Neural progenitor cell (in vitro differentiated cells): Measurements from ENCODE around the gene LRRC28. TPM values are rescaled to one million over a fixed set of nuclear protein-coding genes. Genes with fewer than 3 reads are reported as not detected.

Source experiments
- DNase-seq: peaks from one replicate; pipeline ENCODE4 v3.0.0-alpha.2; 2016; ENCODE audit warnings: low spot score
- H2AFZ ChIP-seq: fragments of 200-600 bp; sonication (generic); replicated peaks from 2 replicates; pipeline ENCODE4 v1.6.1; 2016; ENCODE audit warnings: antibody characterized with exemption
- H3F3A ChIP-seq: fragments of 200-600 bp; sonication (generic); 2 replicates; pipeline ENCODE4 v1.6.1; 2016; ENCODE audit warnings: antibody characterized with exemption, low read depth
- H3K27ac ChIP-seq: fragments of 200-600 bp; sonication (generic); 2 replicates; pipeline ENCODE4 v1.5.1; 2016; ENCODE audit warnings: mild to moderate bottlenecking
- H3K27me3 ChIP-seq: fragments of 200-600 bp; sonication (generic); 2 replicates; pipeline ENCODE4 v1.6.1; 2016; ENCODE audit warnings: mild to moderate bottlenecking, moderate library complexity
- H3K36me3 ChIP-seq: fragments of 200-600 bp; sonication (generic); 2 replicates; pipeline ENCODE4 v1.5.1; 2016
- H3K4me1 ChIP-seq: fragments of 200-600 bp; sonication (generic); 2 replicates; pipeline ENCODE4 v1.6.1; 2016; ENCODE audit warnings: mixed run types
- H3K4me2 ChIP-seq: fragments of 200-600 bp; sonication (generic); 2 replicates; pipeline ENCODE4 v1.6.1; 2016
- H3K4me3 ChIP-seq: fragments of 200-600 bp; sonication (generic); 2 replicates; pipeline ENCODE4 v1.5.1; 2016
- H3K79me2 ChIP-seq: fragments of 200-600 bp; sonication (generic); 2 replicates; pipeline ENCODE4 v1.6.1; 2016; ENCODE audit warnings: low read depth
- H3K9ac ChIP-seq: fragments of 200-600 bp; sonication (generic); 2 replicates; pipeline ENCODE4 v1.6.1; 2016
- H3K9me3 ChIP-seq: fragments of 200-600 bp; sonication (generic); 2 replicates; pipeline ENCODE4 v1.5.1; 2016; ENCODE audit warnings: low read depth
- H4K20me1 ChIP-seq: fragments of 200-600 bp; sonication (generic); 2 replicates; pipeline ENCODE4 v1.6.1; 2016; ENCODE audit warnings: low read depth
- H3K27ac Mint-ChIP-seq: 3 replicates; pipeline ENCODE4 v1.8.0; 2021; ENCODE audit warnings: mixed read lengths
- H3K27me3 Mint-ChIP-seq: 2 replicates; pipeline ENCODE4 v1.8.0; 2022; ENCODE audit warnings: low read depth, mild to moderate bottlenecking, inconsistent platforms, moderate library complexity, mixed read lengths; ENCODE audit not compliant: insufficient read depth
- H3K36me3 Mint-ChIP-seq: 3 replicates; pipeline ENCODE4 v1.8.0; 2021; ENCODE audit warnings: mixed read lengths
- H3K4me1 Mint-ChIP-seq: 3 replicates; pipeline ENCODE4 v1.8.0; 2021; ENCODE audit warnings: mixed read lengths
- H3K4me3 Mint-ChIP-seq: 3 replicates; pipeline ENCODE4 v1.8.0; 2021; ENCODE audit warnings: mild to moderate bottlenecking, moderate library complexity, mixed read lengths
- H3K9me3 Mint-ChIP-seq: 3 replicates; pipeline ENCODE4 v1.8.0; 2020; ENCODE audit warnings: mixed read lengths
- CTCF ChIP-seq: fragments of 200-600 bp; sonication (generic); IDR thresholded peaks from 2 replicates; pipeline ENCODE4 v1.5.1; 2017; ENCODE audit warnings: antibody characterized with exemption, mild to moderate bottlenecking
- EZH2 ChIP-seq: fragments of 200-600 bp; sonication (generic); IDR thresholded peaks from 2 replicates; pipeline ENCODE4 v1.6.1; 2017; ENCODE audit warnings: antibody characterized with exemption, mild to moderate bottlenecking, moderate library complexity
- EZH2phosphoT487 ChIP-seq: fragments of 200-600 bp; sonication (generic); IDR thresholded peaks from 2 replicates; pipeline ENCODE4 v1.6.1; 2017; ENCODE audit warnings: antibody characterized with exemption
- total RNA-seq: library from RNA; depleted of rRNA; stranded (reverse); fragments of >200 nt; gene quantifications from 2 replicates; pipeline ENCODE4 v1.2.3, GENCODE V29; 2015; ENCODE audit warnings: low replicate concordance

The LRRC28 gene
- total RNA-seq, 1 donor from 2014 or later: 34.5 TPM

- Histone ChIP-seq H3K79me2 (no peaks in the 10 kb centered on the region), H4K20me1 (no peaks in the 10 kb centered on the region), H3K36me3 (no peaks in the 10 kb centered on the region), H3K4me3 (no peak overlapping the region), H3K27me3 (no peaks in the 10 kb centered on the region), H3K9me3 (no peaks in the 10 kb centered on the region), H3K4me2 (no peak overlapping the region), H3K27ac (no peak overlapping the region), H3F3A (no peaks in the 10 kb centered on the region), H3K9ac (no peak overlapping the region), H2AFZ (no peak overlapping the region), H3K4me1 (no peaks in the 10 kb centered on the region)
- no peak for TF ChIP-seq EZH2
- TF ChIP-seq EZH2phosphoT487: no peak
- TF ChIP-seq CTCF: no peak
- Mint-ChIP-seq H3K4me3 (no peak overlapping the region), H3K36me3 (peaks cover 20% of the 10 kb centered on the region), H3K27me3 (no peaks in the 10 kb centered on the region), H3K9me3 (no peaks in the 10 kb centered on the region), H3K27ac (no peak overlapping the region), H3K4me1 (no peaks in the 10 kb centered on the region)
- DNase-seq: no peak
Measured at GRCh38 chr15:99209326-99209725, 42.0 kb upstream of the LRRC28 start.

DNA sequence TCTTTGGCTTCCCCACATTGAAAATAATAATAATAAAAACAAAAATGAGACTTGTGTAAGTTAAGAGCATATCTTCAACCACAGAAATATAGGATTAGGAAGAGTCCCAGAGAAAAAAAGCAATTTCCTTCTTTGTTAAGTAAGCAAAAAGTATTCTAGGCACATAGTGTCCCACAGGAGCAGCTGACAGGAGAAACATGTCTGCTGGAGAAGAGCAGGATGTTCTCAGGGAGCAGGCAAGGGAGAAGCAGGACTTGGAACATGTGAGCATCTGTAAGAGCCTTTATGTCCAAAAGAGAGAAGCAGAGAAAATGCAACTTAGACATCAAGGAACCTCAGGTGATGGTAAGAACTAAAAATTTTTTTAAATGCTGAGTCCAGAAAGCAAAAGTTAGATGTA, 40.9 kb upstream of the LRRC28 start:
- H3K4me2 ChIP-seq: no peak overlapping the region
- H3K79me2 ChIP-seq: no peaks in the 10 kb centered on the region
- Mint-ChIP-seq H3K27me3 (no peaks in the 10 kb centered on the region), H3K4me1 (no peaks in the 10 kb centered on the region), H3K36me3 (peaks cover 16% of the 10 kb centered on the region), H3K4me3 (no peak overlapping the region), H3K9me3 (no peaks in the 10 kb centered on the region), H3K27ac (no peak overlapping the region)
- TF ChIP-seq EZH2 (no peak), CTCF (no peak), EZH2phosphoT487 (no peak)
- H3K9me3 ChIP-seq: no peaks in the 10 kb centered on the region
- H4K20me1 ChIP-seq: no peaks in the 10 kb centered on the region
- no peaks in the 10 kb centered on the region for H3K4me1 ChIP-seq
- H3F3A ChIP-seq: no peaks in the 10 kb centered on the region
- DNase-seq: no peak
- no peak overlapping the region for H3K9ac ChIP-seq
- H2AFZ ChIP-seq: no peak overlapping the region
- no peaks in the 10 kb centered on the region for H3K36me3 ChIP-seq
- no peak overlapping the region for H3K4me3 ChIP-seq
- H3K27me3 ChIP-seq: no peaks in the 10 kb centered on the region
- no peak overlapping the region for H3K27ac ChIP-seq

DNA sequence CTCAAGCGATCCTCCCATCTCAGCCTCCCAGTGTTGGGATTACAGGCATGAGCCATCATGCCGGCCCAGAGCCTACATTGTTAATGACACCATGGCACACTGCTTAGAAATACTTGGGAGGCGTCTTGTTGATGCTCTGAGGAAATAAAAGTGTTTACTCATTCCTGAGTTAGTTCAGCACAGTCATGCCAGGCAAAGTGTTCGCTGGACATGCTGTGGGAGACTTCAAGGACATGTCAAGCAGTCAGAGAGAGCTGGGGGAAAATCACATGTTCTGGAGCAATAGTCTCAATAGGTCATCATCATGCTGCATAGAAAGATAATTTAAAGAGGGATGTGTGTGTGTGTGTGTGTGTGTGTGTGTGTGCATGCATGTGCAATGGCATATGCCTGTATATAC, 39.4 kb upstream of the LRRC28 start:
- Mint-ChIP-seq H3K27me3 (no peaks in the 10 kb centered on the region), H3K9me3 (no peaks in the 10 kb centered on the region), H3K4me1 (no peaks in the 10 kb centered on the region), H3K27ac (no peak overlapping the region), H3K36me3 (peaks cover 6% of the 10 kb centered on the region), H3K4me3 (no peak overlapping the region)
- no peak overlapping the region for H3K4me3 ChIP-seq
- H4K20me1 ChIP-seq: no peaks in the 10 kb centered on the region
- H3K4me2 ChIP-seq: no peak overlapping the region
- no peak overlapping the region for H3K9ac ChIP-seq
- no peaks in the 10 kb centered on the region for H3K27me3 ChIP-seq
- no peak overlapping the region for H2AFZ ChIP-seq
- no peak for DNase-seq
- TF ChIP-seq EZH2: no peak
- TF ChIP-seq CTCF: no peak
- no peak for TF ChIP-seq EZH2phosphoT487
- no peaks in the 10 kb centered on the region for H3K36me3 ChIP-seq
- no peaks in the 10 kb centered on the region for H3F3A ChIP-seq
- no peaks in the 10 kb centered on the region for H3K4me1 ChIP-seq
- H3K9me3 ChIP-seq: no peaks in the 10 kb centered on the region
- no peak overlapping the region for H3K27ac ChIP-seq
- H3K79me2 ChIP-seq: no peaks in the 10 kb centered on the region
